Right atrium auricular region (tissue), 2 donors: Measurements from ENCODE around the gene DUSP12. TPM values are rescaled to one million over a fixed set of nuclear protein-coding genes. Genes with fewer than 3 reads are reported as not detected.

Source experiments
- DNase-seq: peaks from one replicate; pipeline ENCODE4 v3.0.0-alpha.2; 2019; ENCODE audit warnings: low spot score
- H3K27ac ChIP-seq, 2 donors: fragments of 200-600 bp; sonication (generic); 1 replicate in 1 of 2; 2 replicates in 1 of 2; pipeline ENCODE4 v1.5.1; 2016 to 2019
- H3K27me3 ChIP-seq, 2 donors: fragments of 200-600 bp; sonication (generic); one replicate each; pipeline versions ENCODE4 v1.5.1 to v1.6.0; 2017 to 2019
- H3K36me3 ChIP-seq: fragments of 200-600 bp; sonication (generic); one replicate; pipeline ENCODE4 v1.5.1; 2016
- H3K4me1 ChIP-seq, 2 donors: fragments of 200-600 bp; sonication (generic); one replicate each; pipeline versions ENCODE4 v1.5.1 to v1.6.0; 2017 to 2019
- H3K4me3 ChIP-seq, 2 donors: fragments of 200-600 bp; sonication (generic); 1 replicate in 1 of 2; 2 replicates in 1 of 2; pipeline ENCODE4 v1.5.1; 2017 to 2019; ENCODE audit warnings: mild to moderate bottlenecking in 1 of 2, moderate library complexity in 1 of 2
- H3K9me3 ChIP-seq, 2 donors: fragments of 200-600 bp; sonication (generic); one replicate each; pipeline ENCODE4 v1.5.1; 2019
- total RNA-seq, 2 donors: library from RNA; depleted of rRNA; stranded (reverse); fragments of >200 nt; gene quantifications; one replicate each; pipeline ENCODE4 v1.1.0, GENCODE V29; 2016
- TF ChIP-seq, protein P1 (sequence below), 2 donors: fragments of 200-600 bp; sonication (generic); IDR thresholded peaks; one replicate each; pipeline ENCODE4 v1.5.1; 2019; ENCODE audit warnings: antibody characterized with exemption in 2 of 2

Gene DUSP12
- total RNA-seq, 2 donors from 2014 or later = 10.4 to 11.0 TPM

DNA sequence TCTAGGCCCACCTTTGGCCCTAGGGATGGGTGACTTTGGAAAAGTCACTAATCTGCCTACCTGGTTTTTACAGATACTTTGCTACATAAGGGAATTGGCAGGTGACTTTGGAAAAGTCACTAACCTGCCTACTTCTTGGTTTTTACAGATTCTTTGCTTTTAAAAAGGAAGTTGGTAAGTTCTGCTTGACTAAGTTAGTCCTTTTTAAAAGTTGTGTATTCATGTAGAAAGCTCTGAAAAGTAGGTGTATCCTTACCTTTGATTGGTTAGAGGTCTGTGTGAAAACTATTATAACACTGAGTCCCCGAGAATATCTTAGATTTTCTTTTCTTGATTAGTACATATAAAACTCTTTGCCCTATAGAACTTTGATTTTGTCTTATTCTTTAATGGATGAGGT, 28.9 kb downstream of the DUSP12 start:
- Histone ChIP-seq H3K4me1 (no peaks in the 10 kb centered on the region), H3K27me3 (no peaks in the 10 kb centered on the region), H3K4me3 (no peak overlapping the region), H3K9me3 (no peaks in the 10 kb centered on the region), H3K36me3 (peaks cover 17% of the 10 kb centered on the region), H3K27ac (no peak overlapping the region)
- TF ChIP-seq, protein P1, sequence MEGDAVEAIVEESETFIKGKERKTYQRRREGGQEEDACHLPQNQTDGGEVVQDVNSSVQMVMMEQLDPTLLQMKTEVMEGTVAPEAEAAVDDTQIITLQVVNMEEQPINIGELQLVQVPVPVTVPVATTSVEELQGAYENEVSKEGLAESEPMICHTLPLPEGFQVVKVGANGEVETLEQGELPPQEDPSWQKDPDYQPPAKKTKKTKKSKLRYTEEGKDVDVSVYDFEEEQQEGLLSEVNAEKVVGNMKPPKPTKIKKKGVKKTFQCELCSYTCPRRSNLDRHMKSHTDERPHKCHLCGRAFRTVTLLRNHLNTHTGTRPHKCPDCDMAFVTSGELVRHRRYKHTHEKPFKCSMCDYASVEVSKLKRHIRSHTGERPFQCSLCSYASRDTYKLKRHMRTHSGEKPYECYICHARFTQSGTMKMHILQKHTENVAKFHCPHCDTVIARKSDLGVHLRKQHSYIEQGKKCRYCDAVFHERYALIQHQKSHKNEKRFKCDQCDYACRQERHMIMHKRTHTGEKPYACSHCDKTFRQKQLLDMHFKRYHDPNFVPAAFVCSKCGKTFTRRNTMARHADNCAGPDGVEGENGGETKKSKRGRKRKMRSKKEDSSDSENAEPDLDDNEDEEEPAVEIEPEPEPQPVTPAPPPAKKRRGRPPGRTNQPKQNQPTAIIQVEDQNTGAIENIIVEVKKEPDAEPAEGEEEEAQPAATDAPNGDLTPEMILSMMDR (IDR thresholded peaks at IDR 0.05) = no peak
- no peak for DNase-seq

GRCh38 chr1:161779393-161779792, 29.8 kb downstream of the DUSP12 start:
- DNase-seq = no peak
- no peaks in the 10 kb centered on the region for H3K9me3 ChIP-seq
- H3K27ac ChIP-seq = no peak overlapping the region
- TF ChIP-seq, protein P1 (IDR thresholded peaks at IDR 0.05) = no peak
- H3K4me1 ChIP-seq = no peaks in the 10 kb centered on the region
- H3K4me3 ChIP-seq = no peak overlapping the region
- H3K27me3 ChIP-seq = no peaks in the 10 kb centered on the region
- H3K36me3 ChIP-seq = peaks cover 26% of the 10 kb centered on the region

- DNase-seq = no peak
- Histone ChIP-seq H3K4me3 (no peak overlapping the region), H3K4me1 (no peaks in the 10 kb centered on the region), H3K9me3 (no peaks in the 10 kb centered on the region), H3K27me3 (no peaks in the 10 kb centered on the region), H3K27ac (no peak overlapping the region), H3K36me3 (peaks cover 51% of the 10 kb centered on the region)
- TF ChIP-seq, protein P1 (IDR thresholded peaks at IDR 0.05) = no peak
These were observed 32.4 kb downstream of the DUSP12 start for GRCh38 chr1:161781995-161782394.

DNA sequence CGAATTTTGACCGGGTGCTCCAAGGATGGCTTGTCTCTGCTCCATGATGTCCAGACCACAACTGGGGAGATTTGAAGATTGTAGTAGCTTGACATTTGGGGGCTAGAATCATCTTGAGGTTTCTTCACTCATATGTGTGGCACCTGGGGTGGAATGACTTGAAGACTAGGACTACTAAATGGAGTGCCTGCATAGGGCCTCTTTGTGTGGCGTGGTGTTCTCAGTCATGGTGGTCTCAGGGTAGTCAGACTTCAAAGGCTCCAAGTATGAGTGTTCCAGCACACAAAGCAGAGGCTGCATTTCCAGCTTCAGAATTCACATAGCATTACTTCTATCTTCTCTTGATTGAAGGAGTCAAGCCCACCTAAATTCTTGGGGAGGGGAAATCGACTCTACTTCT, 33.3 kb downstream of the DUSP12 start:
- Histone ChIP-seq H3K4me1 (no peaks in the 10 kb centered on the region), H3K9me3 (no peaks in the 10 kb centered on the region), H3K27me3 (no peaks in the 10 kb centered on the region), H3K4me3 (no peak overlapping the region), H3K27ac (no peak overlapping the region), H3K36me3 (peaks cover 56% of the 10 kb centered on the region)
- no peak for DNase-seq
- TF ChIP-seq, protein P1 (IDR thresholded peaks at IDR 0.05) = no peak

- H3K27me3 ChIP-seq = no peaks in the 10 kb centered on the region
- no peak for DNase-seq
- TF ChIP-seq, protein P1 (IDR thresholded peaks at IDR 0.05) = no peak
- H3K9me3 ChIP-seq = no peaks in the 10 kb centered on the region
- H3K36me3 ChIP-seq = peaks cover 56% of the 10 kb centered on the region
- H3K27ac ChIP-seq = no peak overlapping the region
- no peaks in the 10 kb centered on the region for H3K4me1 ChIP-seq
- no peak overlapping the region for H3K4me3 ChIP-seq
These were observed 35.4 kb downstream of the DUSP12 start for GRCh38 chr1:161784968-161785367.

GRCh38 chr1:161787355-161787754, 37.8 kb downstream of the DUSP12 start:
- Histone ChIP-seq H3K9me3 (no peaks in the 10 kb centered on the region), H3K27ac (no peak overlapping the region), H3K36me3 (peaks cover 51% of the 10 kb centered on the region), H3K4me3 (no peak overlapping the region), H3K27me3 (no peaks in the 10 kb centered on the region), H3K4me1 (no peaks in the 10 kb centered on the region)
- TF ChIP-seq, protein P1 (IDR thresholded peaks at IDR 0.05) = no peak
- no peak for DNase-seq
